Stimulated activated CD8-positive, alpha-beta memory T cell treated with anti-CD3 and anti-CD28 coated beads, Interleukin-15, amount 100 ng/mL, for 1 hour (primary cell): Measurements from ENCODE around the gene SLC12A8.

Experiments used
- DNase-seq: peaks from one replicate; pipeline ENCODE4 v3.0.0-alpha.2; 2020; ENCODE audit warnings: low read depth

SLC12A8 gene

GRCh38 chr3:125186800-125187598 is 25.5 kb downstream of the SLC12A8 start:
- DNase-seq: no peak

GRCh38 chr3:125186261-125186787 is 26.2 kb downstream of the SLC12A8 start:
- no peak for DNase-seq

- no peak for DNase-seq
Observed at GRCh38 chr3:125185805-125186204, 26.7 kb downstream of the SLC12A8 start.

GRCh38 chr3:125179884-125180240 is 32.7 kb downstream of the SLC12A8 start:
- DNase-seq: no peak

- no peak for DNase-seq
Observed at GRCh38 chr3:125179143-125179883, 33.2 kb downstream of the SLC12A8 start.

GRCh38 chr3:125177746-125178145 is 34.8 kb downstream of the SLC12A8 start:
- no peak for DNase-seq

GRCh38 chr3:125175295-125176078 is 37.1 kb downstream of the SLC12A8 start:
- no peak for DNase-seq

GRCh38 chr3:125172346-125172745 is 40.2 kb downstream of the SLC12A8 start:
- no peak for DNase-seq

GRCh38 chr3:125168711-125169393 is 43.7 kb downstream of the SLC12A8 start:
- DNase-seq: no peak

- DNase-seq: no peak
Observed at GRCh38 chr3:125166599-125167136, 45.9 kb downstream of the SLC12A8 start.

GRCh38 chr3:125165948-125166553 is 46.5 kb downstream of the SLC12A8 start:
- DNase-seq: no peak

GRCh38 chr3:125165189-125165947 is 47.2 kb downstream of the SLC12A8 start:
- no peak for DNase-seq

- no peak for DNase-seq
Observed at GRCh38 chr3:125163739-125164601, 48.6 kb downstream of the SLC12A8 start.

- no peak for DNase-seq
Observed at GRCh38 chr3:125161607-125162219, 50.8 kb downstream of the SLC12A8 start.

- no peak for DNase-seq
Observed at GRCh38 chr3:125160606-125161371, 51.8 kb downstream of the SLC12A8 start.

- no peak for DNase-seq
Observed at GRCh38 chr3:125157183-125157582, 55.4 kb downstream of the SLC12A8 start.

GRCh38 chr3:125156456-125156855 is 56.1 kb downstream of the SLC12A8 start:
- no peak for DNase-seq

GRCh38 chr3:125154800-125155269 is 57.7 kb downstream of the SLC12A8 start:
- no peak for DNase-seq
